Right lobe of liver (tissue), 6 donors: Measurements from ENCODE around the gene G0S2. TPM values are rescaled to one million over a fixed set of nuclear protein-coding genes. Genes with fewer than 3 reads are reported as not detected.
A peak's percentile ranks its signal among the peaks of the same experiment; 100 is the strongest.

Experiments
- ATAC-seq, 4 donors: fragments of 200-7000 bp; cut with Tn5 transposase; one replicate each; pipeline ENCODE4 v1.9.1; 2020; ENCODE audit warnings: mild to moderate bottlenecking in 4 of 4, moderate library complexity in 4 of 4
- DNase-seq, 3 donors: peaks; one replicate each; pipeline ENCODE4 v3.0.0-alpha.2; 2020
- H3K27ac ChIP-seq, 3 donors: fragments of 200-600 bp; one replicate each; pipeline ENCODE4 v1.8.0; 2022
- H3K27me3 ChIP-seq, 2 donors: fragments of 200-600 bp; one replicate each; pipeline ENCODE4 v1.8.0; 2022
- H3K36me3 ChIP-seq, 4 donors: fragments of 200-600 bp; sonication (generic) in 1 of 4; one replicate each; pipeline versions ENCODE4 v1.5.1 to v1.8.0; 2017 to 2022; ENCODE audit warnings: control low read depth in 1 of 4
- H3K4me1 ChIP-seq, 4 donors: fragments of 200-600 bp; sonication (generic) in 1 of 4; one replicate each; pipeline versions ENCODE4 v1.5.1 to v1.8.0; 2017 to 2022; ENCODE audit warnings: control low read depth in 1 of 4
- H3K4me3 ChIP-seq, 3 donors: fragments of 200-600 bp; one replicate each; pipeline ENCODE4 v1.8.0; 2022
- H3K9me3 ChIP-seq, 4 donors: fragments of 200-600 bp; sonication (generic) in 1 of 4; one replicate each; pipeline versions ENCODE4 v1.5.1 to v1.8.0; 2017 to 2022; ENCODE audit warnings: control low read depth in 1 of 4
- CTCF ChIP-seq, 4 donors: fragments of 200-600 bp in 3 of 4; fragments of 450-650 bp in 1 of 4; IDR thresholded peaks; one replicate each; pipeline versions ENCODE4 v1.5.1 to v1.8.0; 2016 to 2022; ENCODE audit warnings: antibody characterized with exemption in 4 of 4, mild to moderate bottlenecking in 2 of 4
- POLR2A ChIP-seq: fragments of 450-650 bp; IDR thresholded peaks from one replicate; pipeline ENCODE4 v1.6.1; 2017; ENCODE audit warnings: antibody characterized with exemption, mild to moderate bottlenecking
- WGBS: methylation state at CpG from one replicate; pipeline ENCODE4 v1.1.6; 2018; ENCODE audit warnings: low coverage, low lambda C conversion rate; ENCODE audit not compliant: insufficient coverage; ENCODE audit errors: missing lambda C conversion rate; 5-methylcytosine and 5-hydroxymethylcytosine counted together
- intact Hi-C, 2 donors: fragments of 100-400 bp; cut with DNase I; formaldehyde crosslinking; loops; one replicate each; pipeline versions ENCODE4 v1.11.2 to v1.14.1; 2022
- total RNA-seq, 6 experiments: library from RNA; depleted of rRNA in 2 of 6; stranded (reverse); fragments of >200 nt in 2 of 6; fragmentation: NEBNext Ultra II Directional in 3 of 6; extraction: Animal tissue kit (Norgen Biotek cat#: 25700) in 3 of 6; gene quantifications; one replicate each; pipeline versions ENCODE4 v1.1.0 to v1.2.4, GENCODE V29; 2016 to 2023
- donor health status: DM: no; HTN: yes; CAD: no.
- donor health status: DM: no; HTN: no; CAD: no.
- donor health status: DM: no; HTN: no; CAD: no.
- donor health status: DM: no; HTN: yes; CAD: no.
- donor health status: DM: no; HTN: yes; CAD: no.

Gene G0S2
- total RNA-seq, 6 experiments from 2014 or later = 36.9 to 749 (median 247) TPM

- H3K9me3 ChIP-seq = no peaks in the 10 kb centered on the region
- no peak overlapping the region for H3K27ac ChIP-seq
- no peak overlapping the region for H3K4me3 ChIP-seq
- 67% methylated on average over 1 of the region's 4 CpGs for WGBS
- ATAC-seq = no peak
- no peaks in the 10 kb centered on the region for H3K36me3 ChIP-seq
- DNase-seq = no peak
- H3K27me3 ChIP-seq = no peaks in the 10 kb centered on the region
- H3K4me1 ChIP-seq = peaks cover 0 to 22% (median 9%) of the 10 kb centered on the region in 4 donors
- intact Hi-C loops = no loop called here
- TF ChIP-seq CTCF (IDR thresholded peaks at IDR 0.05) (no peak), POLR2A (no peak)
These were observed 28.1 kb upstream of the G0S2 start for GRCh38 chr1:209647156-209647555.

GRCh38 chr1:209648346-209648745 lies 26.9 kb upstream of the G0S2 start:
- no peak overlapping the region for H3K27ac ChIP-seq
- H3K4me1 ChIP-seq = peaks cover 0 to 20% (median 11%) of the 10 kb centered on the region in 4 donors
- DNase-seq (no peak), ATAC-seq (no peak)
- H3K36me3 ChIP-seq = no peaks in the 10 kb centered on the region
- no peaks in the 10 kb centered on the region for H3K27me3 ChIP-seq
- H3K9me3 ChIP-seq = no peaks in the 10 kb centered on the region
- TF ChIP-seq CTCF (IDR thresholded peaks at IDR 0.05) (no peak), POLR2A (no peak)
- intact Hi-C loops = no loop called here
- no peak overlapping the region for H3K4me3 ChIP-seq

GRCh38 chr1:209648931-209649776 lies 26.1 kb upstream of the G0S2 start:
- DNase-seq (peak in 1 of 3 donors; percentile 30), ATAC-seq (peak; percentile 26 to 65 (median 44))
- peaks cover 0 to 20% (median 11%) of the 10 kb centered on the region in 4 donors for H3K4me1 ChIP-seq
- no peak for TF ChIP-seq CTCF (IDR thresholded peaks at IDR 0.05)
- TF ChIP-seq POLR2A = no peak
- WGBS = 51% methylated on average over 4 of the region's 6 CpGs
- no peaks in the 10 kb centered on the region for H3K27me3 ChIP-seq
- intact Hi-C loops = no loop called here
- no peaks in the 10 kb centered on the region for H3K36me3 ChIP-seq
- no peaks in the 10 kb centered on the region for H3K9me3 ChIP-seq
- H3K27ac ChIP-seq = peak overlapping the region in 1 of 3 donors; percentile 34
- no peak overlapping the region for H3K4me3 ChIP-seq

- intact Hi-C loops = no loop called here
- Histone ChIP-seq H3K4me1 (peaks cover 0 to 28% (median 14%) of the 10 kb centered on the region in 4 donors), H3K4me3 (no peak overlapping the region), H3K9me3 (no peaks in the 10 kb centered on the region), H3K27ac (no peak overlapping the region), H3K27me3 (no peaks in the 10 kb centered on the region), H3K36me3 (no peaks in the 10 kb centered on the region)
- DNase-seq (no peak), ATAC-seq (no peak)
- WGBS = 60% methylated on average over 1 of the region's 1 CpG
- TF ChIP-seq POLR2A (no peak), CTCF (IDR thresholded peaks at IDR 0.05) (no peak)
These were observed 24.8 kb upstream of the G0S2 start for GRCh38 chr1:209650454-209650853.
